NCI-H1694 (cell line): ENCODE data around the gene RAB40AL.
A peak's percentile ranks its signal among the peaks of the same experiment; 100 is the strongest.
"Not testable (repeated sequence)": the region's sequence is repeated elsewhere in the genome, so short reads cannot be mapped to it uniquely, and the experiment has no call there.

Experiments
- DNase-seq: peaks from one replicate; lab custom pipeline; 2025; lab: John Stamatoyannopoulos, UW

Gene RAB40AL, protein sequence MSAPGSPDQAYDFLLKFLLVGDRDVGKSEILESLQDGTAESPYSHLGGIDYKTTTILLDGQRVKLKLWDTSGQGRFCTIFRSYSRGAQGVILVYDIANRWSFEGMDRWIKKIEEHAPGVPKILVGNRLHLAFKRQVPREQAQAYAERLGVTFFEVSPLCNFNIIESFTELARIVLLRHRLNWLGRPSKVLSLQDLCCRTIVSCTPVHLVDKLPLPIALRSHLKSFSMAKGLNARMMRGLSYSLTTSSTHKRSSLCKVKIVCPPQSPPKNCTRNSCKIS

DNA sequence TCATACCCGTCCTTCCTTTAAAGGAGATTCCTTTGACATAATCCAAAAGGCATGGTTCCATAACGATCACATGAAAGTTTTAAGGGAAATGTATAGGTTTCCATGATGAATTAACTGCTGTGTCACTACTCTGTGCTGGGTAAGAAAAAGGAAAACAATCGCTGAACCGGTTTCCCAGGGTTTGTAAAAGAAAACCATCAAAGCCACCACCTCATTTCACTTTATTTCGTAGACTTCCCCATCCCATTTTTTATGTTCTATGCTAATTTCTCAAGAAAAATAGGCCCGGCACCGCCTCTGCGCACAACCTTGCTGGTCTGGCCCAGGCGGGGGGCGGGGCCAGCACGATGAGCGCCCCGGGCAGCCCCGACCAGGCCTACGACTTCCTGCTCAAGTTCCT is at the start of gene RAB40AL:
Gene RAB40AL (plus strand): TSS at position 301 of the 400 bp plus-strand sequence. CDS start 47 bp downstream, at position 348.
- not testable (repeated sequence) for DNase-seq

DNA sequence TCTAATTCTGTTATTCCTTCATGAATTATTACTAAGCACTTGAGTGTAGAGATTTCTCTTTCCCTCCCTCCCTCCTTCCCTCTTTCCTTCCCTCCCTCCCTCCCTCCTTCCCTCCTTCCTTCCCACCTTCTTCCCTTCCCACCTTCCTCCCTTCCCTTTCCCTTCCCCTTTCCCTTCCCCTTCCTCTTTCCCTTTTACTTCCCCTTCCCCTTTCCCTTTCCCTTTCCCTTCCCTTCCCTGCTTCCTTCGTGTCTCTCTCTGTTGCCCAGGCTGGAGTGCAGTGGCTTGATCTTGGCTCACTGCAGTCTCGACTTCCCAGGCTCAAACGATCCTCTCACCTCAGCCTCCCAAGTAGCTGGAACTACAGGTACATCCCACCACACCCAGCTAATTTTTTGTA is 49.4 kb upstream of the RAB40AL start:
- no peak for DNase-seq

DNA sequence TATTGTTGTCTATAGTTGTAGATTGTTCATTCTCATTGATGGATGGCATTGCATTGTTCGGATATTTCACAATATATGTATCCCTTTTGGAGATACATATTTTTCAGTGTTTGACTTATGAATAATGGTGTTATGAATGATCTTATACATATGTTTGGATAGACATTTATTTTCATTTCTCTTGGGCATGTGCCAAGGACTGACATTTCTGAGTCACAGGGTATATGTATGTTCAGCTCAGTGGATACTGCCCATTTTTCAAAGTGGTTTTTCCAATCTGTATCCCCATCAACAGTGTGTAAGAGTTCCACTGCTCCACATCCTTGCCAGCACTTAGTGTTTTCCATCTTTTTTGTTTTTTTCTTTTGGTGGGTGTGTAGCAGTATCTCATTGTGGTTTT is 45.0 kb upstream of the RAB40AL start:
- no peak for DNase-seq

DNA sequence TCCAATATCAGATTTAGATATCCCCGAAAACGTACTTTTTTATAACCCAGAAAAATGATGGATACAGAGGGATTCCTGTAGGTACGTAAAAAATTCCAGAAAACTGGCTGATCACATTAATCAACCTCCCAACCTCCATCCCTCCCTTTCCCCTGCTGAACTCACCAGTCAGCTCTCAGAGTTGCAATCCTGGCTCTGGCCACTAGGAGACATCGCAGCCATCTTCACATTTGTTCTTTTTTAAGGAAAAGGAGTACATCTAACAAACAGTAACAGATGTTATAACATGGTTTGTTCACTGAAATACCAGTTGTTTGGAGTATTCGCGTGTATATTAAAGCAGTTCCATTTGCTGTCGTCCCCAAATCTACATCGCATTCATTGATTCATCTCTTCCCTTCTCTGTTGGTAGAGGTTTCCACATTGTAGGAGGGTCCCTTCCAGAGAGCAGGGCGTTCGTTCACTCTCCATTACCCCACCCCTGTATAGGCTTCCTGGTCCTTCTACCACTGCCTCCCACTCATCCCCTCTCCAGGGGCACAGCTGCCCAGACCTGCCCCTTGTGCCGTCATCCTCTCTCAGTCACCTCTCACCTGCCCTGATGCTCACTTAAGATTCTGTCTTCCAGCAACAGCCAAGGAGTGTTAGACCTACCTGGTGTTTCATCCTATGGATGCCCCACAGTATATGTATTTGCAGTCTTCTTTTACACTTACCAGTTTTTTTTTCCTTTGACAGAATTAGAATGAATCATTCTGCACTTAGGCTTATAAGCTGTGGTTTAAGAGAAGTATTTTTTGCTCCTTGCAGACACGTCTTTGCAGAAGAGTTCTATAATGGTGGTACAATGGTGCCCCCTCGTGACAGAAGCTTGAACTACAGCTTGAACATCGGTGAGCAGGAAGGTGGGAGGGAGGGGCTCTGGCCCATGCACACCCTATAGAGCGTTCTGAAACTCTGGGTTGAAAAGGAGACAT is 36.8 kb upstream of the RAB40AL start:
- peak; percentile 86 for DNase-seq

DNA sequence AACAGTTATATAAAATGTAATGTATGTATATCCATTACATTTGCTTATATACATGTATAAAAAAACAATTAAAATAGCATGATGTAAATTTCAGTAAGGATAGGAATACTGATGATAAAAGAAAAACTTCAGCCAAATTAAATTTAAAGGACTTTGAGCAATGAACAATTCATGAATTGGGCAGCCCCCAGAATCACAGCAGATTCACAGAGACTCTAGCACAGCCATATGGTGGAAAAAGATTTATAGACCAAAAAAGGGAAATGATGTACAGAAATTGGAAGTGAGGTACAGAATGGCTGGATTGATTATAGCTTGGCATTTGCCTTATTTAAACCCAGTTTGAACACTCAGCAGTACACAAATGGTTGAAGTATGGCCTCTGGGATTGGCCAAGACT is 34.7 kb upstream of the RAB40AL start:
- DNase-seq: no peak

DNA sequence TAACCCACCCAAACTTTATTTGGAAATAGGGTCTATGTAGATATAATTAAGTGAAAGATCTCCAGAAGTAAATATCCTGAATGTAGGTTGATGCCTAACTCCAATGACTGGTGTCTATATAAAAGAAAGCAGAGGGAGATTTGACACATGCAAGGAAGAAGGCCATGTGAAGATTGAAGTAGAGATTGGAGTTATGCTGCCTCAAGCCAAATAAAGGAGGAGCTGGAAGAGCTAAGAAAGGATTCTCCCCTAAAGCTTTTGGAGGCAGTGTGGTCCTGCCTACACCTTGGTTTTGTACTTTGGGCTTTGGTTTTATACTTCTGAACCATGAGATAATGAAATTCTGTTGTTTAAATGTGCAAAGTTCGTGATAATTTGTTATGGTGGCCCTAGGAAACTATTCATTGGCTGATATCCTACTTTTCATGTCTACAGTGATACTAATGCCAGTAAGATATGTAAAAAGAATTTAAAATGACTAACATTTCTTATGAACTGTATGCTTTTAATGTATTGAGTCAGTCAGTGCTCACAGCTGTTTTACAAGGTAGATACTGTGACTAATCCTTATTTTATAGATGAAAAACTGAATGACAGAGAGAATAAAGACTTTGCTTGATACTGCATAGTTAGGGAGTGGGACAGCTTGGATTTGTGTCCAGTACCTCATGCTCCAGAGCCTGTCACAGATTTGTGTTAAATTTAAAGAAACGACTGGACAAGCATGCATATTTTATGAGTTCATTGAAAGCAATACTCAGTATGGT is 5.9 kb upstream of the RAB40AL start:
- no peak for DNase-seq

DNA sequence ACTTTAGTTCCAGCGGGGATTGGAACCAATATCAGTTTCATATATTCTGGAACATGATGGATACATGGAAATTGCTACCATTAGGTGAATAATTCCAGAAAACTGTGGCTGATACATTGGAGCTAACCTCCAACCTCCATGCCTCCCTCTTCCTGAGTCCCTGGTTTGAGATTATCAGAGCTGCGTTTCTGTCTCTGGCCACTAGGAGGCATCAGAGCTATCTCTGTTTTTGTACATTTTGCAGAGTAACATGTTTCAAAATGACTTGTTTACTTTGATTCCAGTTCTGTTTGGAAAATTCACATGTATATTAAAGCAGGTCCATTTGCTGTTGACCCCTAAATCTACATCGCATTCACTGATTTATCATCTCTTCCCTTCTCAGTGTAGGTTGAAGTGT is 2.4 kb upstream of the RAB40AL start:
- DNase-seq: peak; percentile 39

DNA sequence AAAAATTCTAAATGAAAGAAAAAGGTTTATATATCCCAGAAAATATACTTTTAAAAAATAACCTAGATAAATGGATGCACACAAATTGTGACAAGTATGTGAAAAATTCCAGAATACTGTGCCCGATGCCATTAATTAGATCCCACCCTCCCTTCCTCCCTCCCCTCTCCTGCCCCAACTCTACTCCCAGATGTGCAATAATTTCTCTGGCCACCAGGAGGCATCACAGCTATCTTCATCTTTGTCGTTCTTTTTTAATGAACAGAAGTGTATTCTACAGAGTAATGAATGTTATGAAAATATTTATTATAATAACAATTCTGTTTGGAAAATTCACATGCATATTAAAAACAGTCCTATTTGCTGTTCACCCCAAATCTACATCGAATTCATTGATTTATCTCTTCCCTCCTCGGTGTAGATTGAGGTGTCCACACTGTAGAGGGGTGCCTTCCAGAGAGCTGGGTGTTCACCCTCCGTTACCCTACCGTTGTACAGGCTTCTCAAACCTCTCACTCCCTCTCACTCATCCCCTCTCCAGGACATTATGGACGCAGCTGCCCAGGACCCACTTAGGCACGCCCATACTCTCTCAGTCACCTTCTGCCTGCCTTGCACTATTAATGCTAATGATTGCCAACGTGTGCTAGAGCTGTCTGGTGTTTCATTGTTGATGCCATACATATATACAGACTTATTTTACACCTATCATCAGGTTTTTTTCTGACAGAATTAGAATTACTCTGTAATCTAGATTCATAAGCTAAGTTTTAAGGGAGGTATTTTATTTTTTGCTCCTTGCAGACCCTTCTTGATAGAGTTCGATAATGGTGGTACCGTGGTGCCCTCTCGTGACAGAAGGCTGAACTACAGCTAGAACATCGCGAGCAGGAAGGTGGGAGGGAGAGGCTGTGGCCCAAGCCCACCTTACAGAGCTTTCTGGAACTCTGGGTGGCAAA is 14.1 kb downstream of the RAB40AL start:
- peak; percentile 57 for DNase-seq

DNA sequence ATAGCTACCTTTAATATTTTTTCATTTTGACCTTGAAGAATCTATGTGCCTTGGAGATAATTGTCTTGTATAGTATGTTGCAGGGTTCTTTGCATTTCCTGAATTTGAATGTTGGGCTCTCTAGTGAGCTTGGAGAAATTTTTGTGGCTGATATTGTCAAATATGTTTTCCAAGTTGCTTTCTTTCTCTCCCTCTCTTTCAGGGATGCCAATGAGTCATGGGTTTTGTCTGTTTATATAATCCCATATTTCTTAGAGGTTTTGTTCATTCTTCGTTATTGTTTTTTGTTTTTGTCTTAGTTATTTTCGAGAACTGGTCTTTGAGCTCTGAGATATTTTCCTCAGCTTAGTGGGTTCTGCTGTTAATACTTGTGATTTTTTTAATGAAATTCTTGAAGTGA is 20.7 kb downstream of the RAB40AL start:
- DNase-seq: no peak

DNA sequence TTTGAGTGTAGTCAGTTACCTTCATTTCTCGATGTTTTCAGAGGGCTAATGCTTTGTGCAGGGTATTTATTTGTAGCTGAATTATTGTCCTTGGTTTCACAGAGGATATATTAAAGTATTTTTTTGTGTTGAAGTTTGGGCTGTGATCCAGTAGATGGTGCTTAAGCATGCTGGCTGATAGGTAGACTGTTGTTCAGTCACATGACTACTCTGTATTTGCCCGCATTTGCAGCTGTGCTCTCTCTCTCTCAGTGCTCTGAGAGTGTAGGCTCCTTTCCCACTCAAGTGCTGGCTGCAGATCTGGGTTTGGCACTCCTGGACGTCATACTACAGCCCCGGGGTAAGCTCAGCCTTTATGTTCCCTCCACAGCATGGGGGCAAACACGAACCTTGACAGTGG is 21.7 kb downstream of the RAB40AL start:
- DNase-seq: no peak

DNA sequence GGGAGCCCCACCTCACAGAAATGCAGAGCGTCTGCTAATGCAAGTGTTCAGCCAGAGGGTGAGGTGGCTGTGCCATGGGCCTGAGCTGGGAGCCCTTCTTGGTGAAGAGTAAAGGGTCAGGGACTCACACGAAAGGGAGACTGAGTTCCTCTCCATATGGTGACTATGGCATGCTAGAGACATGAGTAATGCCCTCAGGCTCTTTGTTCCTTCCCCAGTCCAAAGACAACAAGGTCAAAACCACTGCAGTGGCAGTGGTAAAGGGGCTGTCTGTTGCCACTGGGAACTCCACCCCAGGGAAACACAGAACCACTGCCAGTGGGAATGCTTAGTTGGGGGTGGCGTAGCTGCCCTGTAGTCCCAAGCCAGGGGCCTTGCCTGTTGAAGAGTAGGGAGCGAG is 22.4 kb downstream of the RAB40AL start:
- DNase-seq: no peak

DNA sequence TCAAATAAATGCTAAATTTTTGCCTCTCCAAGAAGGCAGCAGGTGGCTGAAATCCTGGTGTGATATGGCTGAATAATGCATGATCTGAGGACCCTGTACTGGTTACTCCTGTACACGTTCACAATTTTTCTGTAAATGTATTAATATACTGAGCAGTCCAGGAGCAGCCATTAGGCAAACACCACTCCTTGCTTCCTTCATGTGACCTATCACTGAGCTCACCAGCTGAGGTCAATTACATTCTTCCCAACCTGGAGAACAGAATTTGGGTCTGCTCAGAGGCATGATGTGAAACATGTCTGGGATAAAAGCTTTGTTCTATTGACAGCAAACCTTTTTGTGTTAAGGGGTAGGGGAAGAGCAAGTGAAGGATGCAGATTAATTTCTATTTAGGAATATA is 26.9 kb downstream of the RAB40AL start:
- no peak for DNase-seq

DNA sequence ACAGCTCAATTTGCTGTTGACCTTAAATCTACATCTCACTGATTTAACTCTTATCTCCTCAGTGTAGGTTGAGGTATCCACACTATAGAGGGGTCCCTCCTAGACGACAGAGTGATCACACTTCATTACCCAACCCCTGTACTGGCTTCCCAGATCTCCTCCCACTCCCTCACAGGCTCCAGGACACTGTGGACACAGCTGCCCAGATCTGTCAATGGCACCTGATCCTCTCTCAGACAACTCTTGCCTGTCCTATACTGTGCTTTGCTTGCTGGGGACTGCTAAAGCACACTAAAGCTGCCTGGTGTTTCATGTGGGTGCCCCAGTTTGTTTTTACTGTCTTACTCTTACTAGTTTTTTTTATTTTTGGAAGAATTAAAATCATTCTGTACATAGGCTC is 27.9 kb downstream of the RAB40AL start:
- DNase-seq: no peak

DNA sequence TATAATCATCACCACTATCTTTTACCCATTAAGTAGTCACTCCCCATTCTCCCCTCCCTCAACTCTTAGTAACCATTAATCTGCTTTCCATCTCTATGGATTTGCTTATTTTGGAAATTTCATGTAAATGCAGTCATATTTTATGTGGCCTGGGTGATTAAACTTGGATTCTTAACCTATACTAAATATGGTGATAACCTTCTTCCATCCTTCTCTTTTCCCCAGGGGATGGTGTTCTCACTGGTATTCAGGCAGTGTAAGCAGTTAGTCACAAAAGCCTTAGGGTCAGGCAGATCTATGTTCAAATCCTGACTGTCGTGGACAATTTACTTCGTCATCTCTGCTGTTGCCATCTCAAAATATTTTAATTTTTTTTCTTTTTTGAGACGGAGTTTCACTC is 29.6 kb downstream of the RAB40AL start:
- no peak for DNase-seq

DNA sequence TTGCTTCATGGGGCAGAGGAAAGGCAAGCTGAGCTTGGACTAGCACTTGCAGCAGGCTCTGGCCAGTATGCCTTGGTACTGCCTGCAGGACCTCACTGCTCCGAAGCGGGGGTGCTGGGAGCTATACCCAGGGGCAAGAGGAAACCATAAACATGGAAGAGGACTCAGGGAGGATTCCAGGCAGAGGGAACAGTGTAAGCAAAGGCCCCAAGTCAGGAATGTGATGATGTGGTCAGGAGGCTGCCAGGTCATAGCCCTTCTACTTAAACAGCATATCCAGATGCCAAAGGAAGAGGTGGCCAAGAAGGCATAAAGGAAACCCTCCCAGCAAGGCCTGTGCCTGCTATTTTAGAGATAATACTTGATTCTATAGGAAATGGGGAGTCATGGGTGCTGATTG is 31.1 kb downstream of the RAB40AL start:
- DNase-seq: no peak

DNA sequence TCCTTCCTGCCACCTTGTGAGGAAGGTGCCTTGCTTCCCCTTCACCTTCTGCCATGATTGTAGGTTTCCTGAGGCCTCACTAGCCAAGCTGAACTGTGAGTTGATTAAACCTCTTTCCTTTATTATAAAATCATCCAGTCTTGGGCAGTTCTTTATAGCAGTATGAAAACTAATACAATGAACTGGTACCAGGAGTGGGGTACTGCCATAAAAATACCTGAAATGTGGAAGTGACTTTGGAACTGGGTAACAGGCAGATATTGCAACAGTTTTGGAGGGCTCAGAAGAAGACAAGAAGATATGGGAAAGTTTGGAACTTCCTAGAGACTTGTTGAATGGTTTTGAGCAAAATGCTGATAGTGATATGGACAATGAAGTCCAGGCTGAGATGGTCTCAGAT is 34.5 kb downstream of the RAB40AL start:
- not testable (repeated sequence) for DNase-seq

DNA sequence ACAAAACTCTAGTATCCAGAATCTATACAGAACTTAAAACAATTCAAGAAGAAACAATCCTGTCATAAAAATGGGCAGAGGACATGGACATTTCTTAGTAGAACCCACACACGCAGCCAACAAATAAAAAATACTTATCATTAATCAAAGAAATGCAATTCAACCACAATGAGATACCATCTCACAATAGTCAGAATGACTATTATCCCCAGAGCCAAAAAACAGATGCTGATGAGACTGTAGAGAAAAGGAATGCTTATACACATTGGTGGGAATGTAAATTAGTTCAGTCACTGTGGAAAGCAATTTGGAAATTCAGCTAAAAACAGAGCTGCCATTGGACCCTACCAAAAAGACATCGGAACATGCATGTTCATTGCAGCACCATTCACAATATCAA is 37.9 kb downstream of the RAB40AL start:
- DNase-seq: no peak

DNA sequence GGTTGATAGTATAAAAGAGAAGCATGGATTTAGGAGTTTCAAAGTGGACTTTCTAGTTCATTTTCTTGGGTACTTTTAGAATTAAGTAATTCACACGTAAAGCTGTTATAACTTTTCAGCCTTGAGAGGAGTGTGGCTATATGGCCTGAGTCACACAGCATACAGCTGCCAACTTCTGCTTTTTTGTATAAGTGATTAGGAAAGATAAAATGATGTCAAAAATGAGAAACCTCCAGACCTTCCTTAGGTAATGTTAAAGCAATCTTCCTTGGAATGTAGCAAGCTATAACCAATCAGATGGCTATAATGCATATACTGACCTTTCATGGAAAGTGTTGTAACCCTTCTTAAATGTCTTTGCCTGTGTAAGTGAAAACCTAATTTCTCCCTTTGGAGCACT is 39.2 kb downstream of the RAB40AL start:
- DNase-seq: no peak

DNA sequence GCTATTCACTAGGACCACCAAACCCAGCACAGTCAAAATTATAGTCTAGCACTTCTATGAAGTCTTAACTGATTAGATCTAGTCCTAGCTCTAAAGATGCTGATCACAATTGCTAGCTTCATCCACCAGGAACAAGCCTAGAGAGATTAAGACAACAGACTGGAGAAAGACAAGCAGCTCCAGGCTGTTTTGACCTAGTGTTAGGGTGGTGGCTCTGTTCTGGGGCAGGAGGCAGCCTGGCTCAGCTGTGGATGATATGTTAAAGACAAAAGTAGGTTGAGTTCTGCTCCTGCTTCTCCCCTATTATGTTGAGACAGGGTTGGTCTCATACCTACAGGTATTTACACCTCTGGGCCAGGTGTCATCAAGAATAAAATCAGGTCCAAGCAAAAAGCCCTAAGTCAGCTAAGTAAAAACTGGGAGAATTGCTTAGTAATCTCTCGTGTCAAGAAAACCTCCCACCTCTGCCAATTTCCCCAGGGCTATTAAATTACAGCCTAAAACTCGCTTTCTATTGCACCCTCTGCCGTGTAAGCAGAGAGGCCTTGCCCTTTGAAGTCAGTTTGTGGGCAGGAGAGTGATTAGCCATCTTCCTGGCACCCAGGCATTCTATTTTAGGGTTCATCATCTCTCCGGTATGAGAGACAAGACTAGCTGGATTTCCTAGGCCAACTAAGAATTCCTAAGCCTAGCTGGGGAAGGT is 39.9 kb downstream of the RAB40AL start:
- no peak for DNase-seq

DNA sequence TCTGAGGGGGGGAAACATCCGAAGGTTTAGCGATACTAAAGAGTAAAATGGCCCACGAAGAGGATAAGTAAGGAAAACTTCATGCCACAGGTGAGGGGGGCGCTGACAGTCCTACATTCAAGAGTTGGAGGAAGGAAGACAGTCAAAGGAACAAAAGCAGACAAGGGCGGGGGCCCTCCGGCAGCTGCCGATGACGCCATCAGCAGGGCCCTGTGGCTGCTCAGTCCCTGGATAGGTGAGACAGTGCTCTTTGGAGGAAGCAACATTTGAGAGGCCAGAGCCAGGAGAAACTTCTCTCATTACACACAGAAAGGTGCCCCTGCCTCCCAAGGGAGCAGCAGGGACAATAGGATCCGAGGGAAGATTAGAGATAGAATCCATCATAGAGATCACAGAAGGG is 41.5 kb downstream of the RAB40AL start:
- no peak for DNase-seq

DNA sequence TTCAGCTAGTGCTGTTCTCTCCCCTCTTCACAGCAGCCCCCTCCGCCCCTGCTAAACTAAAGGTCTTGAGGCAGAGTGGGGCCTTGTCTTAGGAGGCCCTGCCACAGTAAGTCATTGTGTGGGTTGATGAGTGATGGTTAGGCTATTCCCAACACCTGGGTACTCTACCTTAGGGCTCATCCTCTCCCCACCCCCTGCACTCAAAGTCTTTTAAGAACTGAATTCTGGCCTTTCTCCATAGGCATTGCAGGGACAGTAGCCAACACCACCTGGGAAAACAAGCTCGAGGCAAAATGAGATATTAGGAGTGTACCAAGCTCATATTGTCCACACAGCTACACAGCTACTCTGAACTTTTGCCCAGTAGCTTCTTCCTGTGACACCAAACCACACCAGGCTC is 42.5 kb downstream of the RAB40AL start:
- no peak for DNase-seq
